Gastrocnemius medialis (tissue), 4 donors: Measurements from ENCODE around the gene GALNT9. TPM values are rescaled to one million over a fixed set of nuclear protein-coding genes. Genes with fewer than 3 reads are reported as not detected.

ENCODE experiments used
- ATAC-seq, 2 donors: fragments of 150-250 bp; one replicate each; pipeline ENCODE4 v1.9.1; 2016
- DNase-seq, 2 donors: peaks; one replicate each; pipeline ENCODE4 v3.0.0-alpha.2; 2019
- H3K27ac ChIP-seq, 4 donors: fragments of 200-600 bp; sonication (generic); 1 replicate in 1 of 4; 2 replicates in 3 of 4; pipeline ENCODE4 v1.5.1; 2016 to 2018; ENCODE audit warnings: mild to moderate bottlenecking in 2 of 4, moderate library complexity in 1 of 4
- H3K27me3 ChIP-seq, 3 donors: fragments of 200-600 bp; sonication (generic) in 2 of 3; 1 replicate in 1 of 3; 2 replicates in 2 of 3; pipeline versions ENCODE4 v1.5.1 to v1.6.0; 2016 to 2019; ENCODE audit warnings: mild to moderate bottlenecking in 1 of 3, moderate library complexity in 1 of 3
- H3K36me3 ChIP-seq, 2 donors: fragments of 200-600 bp; sonication (generic) in 1 of 2; one replicate each; pipeline ENCODE4 v1.5.1; 2017 to 2018
- H3K4me1 ChIP-seq, 2 donors: fragments of 200-600 bp; sonication (generic) in 1 of 2; one replicate each; pipeline ENCODE4 v1.5.1; 2016 to 2017; ENCODE audit warnings: mild to moderate bottlenecking in 2 of 2
- H3K4me3 ChIP-seq, 4 donors: fragments of 200-600 bp; sonication (generic) in 3 of 4; 1 replicate in 1 of 4; 2 replicates in 3 of 4; pipeline ENCODE4 v1.5.1; 2016 to 2019; ENCODE audit warnings: mild to moderate bottlenecking in 2 of 4
- H3K9me3 ChIP-seq, 3 donors: fragments of 200-600 bp; sonication (generic) in 2 of 3; 1 replicate in 1 of 3; 2 replicates in 2 of 3; pipeline ENCODE4 v1.5.1; 2016 to 2019
- POLR2A ChIP-seq, 2 donors: fragments of 450-650 bp; IDR thresholded peaks; one replicate each; pipeline ENCODE4 v1.6.1; 2017; ENCODE audit warnings: antibody characterized with exemption in 2 of 2, mild to moderate bottlenecking in 2 of 2, moderate library complexity in 2 of 2
- in situ Hi-C, 4 donors: fragments of 200-750 bp; cut with MboI; loops; one replicate each; pipeline versions ENCODE4 v1.15.0 to v1.8.0; 2017; ENCODE audit warnings: low sequenced_read_pairs in 4 of 4
- intact Hi-C: fragments of 100-400 bp; cut with DNase I; formaldehyde crosslinking; loops from one replicate; pipeline ENCODE4 v1.15.1; 2023; ENCODE audit warnings: low total_unique reads
- total RNA-seq, 4 donors: library from RNA; depleted of rRNA; stranded (reverse); fragments of >200 nt; gene quantifications; one replicate each; pipeline versions ENCODE4 v1.1.0 to v1.2.3, GENCODE V29; 2016
- TF ChIP-seq, protein P1 (sequence below), 5 experiments: fragments of 450-650 bp in 3 of 5; fragments of 200-600 bp in 2 of 5; sonication (generic) in 2 of 5; IDR thresholded peaks in 4 of 5; conservative IDR thresholded peaks in 1 of 5; 1 replicate in 4 of 5; 2 replicates in 1 of 5; pipeline ENCODE4 v1.5.1; 2016 to 2019; ENCODE audit warnings: antibody characterized with exemption in 5 of 5, mild to moderate bottlenecking in 3 of 5, moderate library complexity in 3 of 5

Gene GALNT9
- total RNA-seq, 4 donors from 2014 or later, result not detected

DNA sequence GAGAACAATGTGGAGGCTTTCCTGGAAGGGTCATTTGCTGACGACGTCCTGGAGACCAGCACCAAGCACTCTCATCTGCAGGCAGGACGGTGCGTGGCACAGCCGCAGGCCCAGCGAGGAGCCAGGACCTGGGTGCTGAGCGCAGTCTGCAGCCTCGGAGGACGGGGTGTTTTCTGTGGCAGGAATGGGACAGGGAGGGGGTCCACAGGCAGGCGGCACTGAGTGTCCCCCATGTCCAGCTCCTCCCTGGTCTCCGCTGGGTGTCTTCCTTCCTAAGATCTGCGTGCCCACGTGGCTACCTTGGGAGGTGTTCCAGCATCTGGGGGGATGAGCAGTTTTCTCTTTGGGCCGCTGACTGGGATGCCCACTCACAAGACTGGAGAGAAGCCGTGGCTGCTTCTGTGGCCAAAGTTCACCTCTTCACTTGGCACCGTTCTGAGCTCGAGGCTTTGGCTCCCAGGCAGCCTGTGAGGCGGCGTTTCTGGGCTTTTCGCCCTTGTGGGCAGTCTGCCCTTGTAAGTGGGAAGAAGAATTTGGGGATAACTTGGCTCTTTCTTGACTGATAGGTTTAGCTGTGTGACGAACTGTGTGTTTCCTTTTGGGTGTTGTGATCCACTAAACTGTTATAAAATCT is 112.9 kb downstream of the GALNT9 start:
- Histone ChIP-seq H3K4me1 (no peaks in the 10 kb centered on the region), H3K36me3 (no peaks in the 10 kb centered on the region), H3K9me3 (no peaks in the 10 kb centered on the region), H3K4me3 (no peak overlapping the region), H3K27ac (no peak overlapping the region), H3K27me3 (peaks cover 25 to 35% (median 27%) of the 10 kb centered on the region in 3 donors)
- DNase-seq, result no peak
- ATAC-seq, result no peak
- intact Hi-C loops (no loop called here), in situ Hi-C loops (no loop called here)
- TF ChIP-seq POLR2A (IDR thresholded peaks at IDR 0.05), result no peak
- TF ChIP-seq, protein P1, sequence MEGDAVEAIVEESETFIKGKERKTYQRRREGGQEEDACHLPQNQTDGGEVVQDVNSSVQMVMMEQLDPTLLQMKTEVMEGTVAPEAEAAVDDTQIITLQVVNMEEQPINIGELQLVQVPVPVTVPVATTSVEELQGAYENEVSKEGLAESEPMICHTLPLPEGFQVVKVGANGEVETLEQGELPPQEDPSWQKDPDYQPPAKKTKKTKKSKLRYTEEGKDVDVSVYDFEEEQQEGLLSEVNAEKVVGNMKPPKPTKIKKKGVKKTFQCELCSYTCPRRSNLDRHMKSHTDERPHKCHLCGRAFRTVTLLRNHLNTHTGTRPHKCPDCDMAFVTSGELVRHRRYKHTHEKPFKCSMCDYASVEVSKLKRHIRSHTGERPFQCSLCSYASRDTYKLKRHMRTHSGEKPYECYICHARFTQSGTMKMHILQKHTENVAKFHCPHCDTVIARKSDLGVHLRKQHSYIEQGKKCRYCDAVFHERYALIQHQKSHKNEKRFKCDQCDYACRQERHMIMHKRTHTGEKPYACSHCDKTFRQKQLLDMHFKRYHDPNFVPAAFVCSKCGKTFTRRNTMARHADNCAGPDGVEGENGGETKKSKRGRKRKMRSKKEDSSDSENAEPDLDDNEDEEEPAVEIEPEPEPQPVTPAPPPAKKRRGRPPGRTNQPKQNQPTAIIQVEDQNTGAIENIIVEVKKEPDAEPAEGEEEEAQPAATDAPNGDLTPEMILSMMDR (IDR thresholded peaks at IDR 0.05 in 4 of 5, conservative IDR thresholded peaks at IDR 0.05 in 1 of 5), result no peak

DNA sequence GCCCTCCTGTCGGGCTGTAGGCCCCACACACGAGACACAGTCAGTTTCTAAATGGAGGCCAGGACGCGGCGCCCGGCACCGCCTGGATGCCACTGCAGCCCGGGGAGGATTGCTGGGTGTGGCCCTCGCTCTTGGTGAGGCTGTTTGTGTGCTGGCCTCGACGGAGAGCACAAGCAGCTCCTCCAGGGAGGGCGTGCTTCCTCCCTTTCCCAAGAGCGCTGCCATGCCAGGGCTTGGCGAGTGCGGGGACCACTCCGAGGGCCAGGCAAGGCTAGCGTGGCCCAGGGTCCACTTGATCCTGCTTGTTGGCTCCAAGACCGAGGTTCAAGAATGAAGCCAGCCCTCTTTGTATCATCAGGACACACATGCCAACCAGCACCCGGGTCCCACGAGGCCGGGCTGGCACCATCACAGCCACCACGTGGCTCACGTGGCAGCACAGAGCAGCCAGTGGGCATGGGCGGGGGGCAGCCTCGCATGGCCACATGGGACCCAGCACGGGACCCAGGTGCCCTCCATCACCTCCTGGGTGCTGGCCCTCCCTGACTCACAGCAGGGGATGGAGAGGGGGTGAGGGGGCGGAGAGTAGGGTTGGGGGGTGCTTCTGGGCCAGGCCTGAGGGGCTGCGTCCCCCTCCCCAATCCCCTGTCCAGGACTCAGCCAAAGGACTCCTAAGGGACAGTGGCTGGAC is 113.9 kb downstream of the GALNT9 start:
- H3K4me1 ChIP-seq, result no peaks in the 10 kb centered on the region
- no peaks in the 10 kb centered on the region for H3K36me3 ChIP-seq
- ATAC-seq (no peak), DNase-seq (no peak)
- H3K4me3 ChIP-seq, result no peak overlapping the region
- no peak overlapping the region for H3K27ac ChIP-seq
- peaks cover 25 to 34% (median 26%) of the 10 kb centered on the region in 3 donors for H3K27me3 ChIP-seq
- H3K9me3 ChIP-seq, result no peaks in the 10 kb centered on the region
- TF ChIP-seq POLR2A (IDR thresholded peaks at IDR 0.05), result no peak
- TF ChIP-seq, protein P1 (IDR thresholded peaks at IDR 0.05 in 4 of 5, conservative IDR thresholded peaks at IDR 0.05 in 1 of 5), result no peak
- in situ Hi-C loops (no loop called here), intact Hi-C loops (no loop called here)

DNA sequence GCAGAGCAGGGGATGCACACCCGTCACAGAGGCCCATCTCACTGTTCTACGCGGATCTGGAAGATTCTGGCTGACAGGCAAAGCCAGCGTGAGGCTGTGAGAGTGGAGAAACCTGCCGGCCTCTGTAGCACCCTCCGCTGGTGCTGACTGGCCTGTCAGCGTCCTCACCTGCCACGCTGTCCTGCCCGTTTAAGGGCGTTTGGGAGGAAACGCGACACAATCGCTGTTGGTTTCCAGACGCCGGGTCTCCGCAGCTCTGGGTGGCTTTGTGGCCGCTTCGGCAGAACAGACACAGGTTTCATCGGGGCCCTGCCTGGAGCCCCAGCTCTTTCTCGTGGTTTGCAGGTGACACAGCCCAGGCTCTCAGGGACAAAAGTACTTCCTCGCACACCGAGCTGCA is 114.5 kb downstream of the GALNT9 start:
- ATAC-seq (no peak), DNase-seq (no peak)
- intact Hi-C loops, result no loop called here
- H3K36me3 ChIP-seq, result no peaks in the 10 kb centered on the region
- H3K27me3 ChIP-seq, result peaks cover 20 to 29% (median 25%) of the 10 kb centered on the region in 3 donors
- no peak overlapping the region for H3K27ac ChIP-seq
- no peak for TF ChIP-seq POLR2A (IDR thresholded peaks at IDR 0.05)
- TF ChIP-seq, protein P1 (IDR thresholded peaks at IDR 0.05 in 4 of 5, conservative IDR thresholded peaks at IDR 0.05 in 1 of 5), result no peak
- H3K4me3 ChIP-seq, result no peak overlapping the region
- H3K4me1 ChIP-seq, result no peaks in the 10 kb centered on the region
- H3K9me3 ChIP-seq, result no peaks in the 10 kb centered on the region
- in situ Hi-C loops, result no loop called here

DNA sequence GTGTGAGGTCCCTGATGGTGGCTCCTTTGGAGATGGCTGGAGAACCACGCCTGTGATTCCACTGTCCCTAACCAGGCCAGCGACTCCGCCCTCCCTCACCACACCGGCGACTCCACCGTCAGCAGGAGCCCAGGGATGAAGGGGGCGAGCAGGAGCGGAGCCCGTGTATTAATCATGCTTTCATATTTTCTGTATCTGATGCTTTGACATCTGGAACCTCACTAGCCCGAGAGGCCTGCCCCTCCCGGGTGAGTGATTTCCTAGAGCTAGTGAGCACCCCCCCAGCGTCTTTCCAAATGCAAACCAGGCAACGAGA is 115.3 kb downstream of the GALNT9 start:
- Histone ChIP-seq H3K27ac (no peak overlapping the region), H3K4me3 (no peak overlapping the region), H3K36me3 (no peaks in the 10 kb centered on the region), H3K27me3 (peaks cover 18 to 25% (median 22%) of the 10 kb centered on the region in 3 donors), H3K4me1 (no peaks in the 10 kb centered on the region), H3K9me3 (no peaks in the 10 kb centered on the region)
- ATAC-seq (no peak), DNase-seq (no peak)
- intact Hi-C loops (no loop called here), in situ Hi-C loops (no loop called here)
- TF ChIP-seq POLR2A (IDR thresholded peaks at IDR 0.05), result no peak
- TF ChIP-seq, protein P1 (IDR thresholded peaks at IDR 0.05 in 4 of 5, conservative IDR thresholded peaks at IDR 0.05 in 1 of 5), result no peak
